ENCODE measurements around the gene CCDC24.

DNA sequence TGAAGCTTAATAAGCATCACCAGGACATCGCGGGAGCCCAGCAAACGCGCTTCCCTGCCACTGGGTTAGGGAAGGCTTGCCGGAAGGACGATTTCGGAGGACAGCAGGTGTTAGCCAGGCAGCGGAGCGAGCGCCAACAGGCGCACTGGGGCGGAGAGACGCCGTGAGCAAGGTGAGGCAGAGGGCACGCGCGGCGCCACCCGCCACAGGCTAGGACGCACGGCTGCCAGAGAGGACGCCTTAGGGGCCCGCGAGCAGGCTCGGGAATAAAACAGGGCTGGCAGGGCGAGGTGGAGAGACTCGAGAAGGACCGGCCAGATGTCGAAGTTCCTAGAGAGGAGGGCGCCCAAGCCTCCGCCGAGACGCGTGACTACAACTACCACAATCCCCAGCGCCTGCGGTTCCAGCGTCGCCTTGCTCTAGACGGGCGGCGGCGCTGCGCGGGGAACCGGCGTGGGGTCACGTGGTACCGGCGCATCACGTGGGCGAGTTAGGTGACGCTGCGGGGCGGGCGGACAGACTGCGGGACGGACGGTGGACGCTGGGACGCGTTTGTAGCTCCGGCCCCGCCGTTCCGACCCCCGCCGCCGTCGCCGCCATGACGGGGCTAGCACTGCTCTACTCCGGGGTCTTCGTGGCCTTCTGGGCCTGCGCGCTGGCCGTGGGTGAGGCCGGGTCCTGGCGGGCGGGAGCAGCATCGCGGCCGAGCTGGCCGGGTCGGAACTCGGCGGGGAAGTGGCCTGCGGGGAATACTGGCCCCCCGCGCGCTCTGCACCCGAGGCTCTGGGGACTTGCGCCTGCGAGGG, 16.8 kb upstream of the CCDC24 start, which contains the start of gene ATP6V0B:
- TF ChIP-seq EZH2 (optimal IDR thresholded peaks at IDR 0.05; ENCODE audit: low read depth, low read length) (no peak), EZH2phosphoT487 (IDR thresholded peaks at IDR 0.05; ENCODE audit: low read length) (no peak)
- TF ChIP-seq, protein P1, sequence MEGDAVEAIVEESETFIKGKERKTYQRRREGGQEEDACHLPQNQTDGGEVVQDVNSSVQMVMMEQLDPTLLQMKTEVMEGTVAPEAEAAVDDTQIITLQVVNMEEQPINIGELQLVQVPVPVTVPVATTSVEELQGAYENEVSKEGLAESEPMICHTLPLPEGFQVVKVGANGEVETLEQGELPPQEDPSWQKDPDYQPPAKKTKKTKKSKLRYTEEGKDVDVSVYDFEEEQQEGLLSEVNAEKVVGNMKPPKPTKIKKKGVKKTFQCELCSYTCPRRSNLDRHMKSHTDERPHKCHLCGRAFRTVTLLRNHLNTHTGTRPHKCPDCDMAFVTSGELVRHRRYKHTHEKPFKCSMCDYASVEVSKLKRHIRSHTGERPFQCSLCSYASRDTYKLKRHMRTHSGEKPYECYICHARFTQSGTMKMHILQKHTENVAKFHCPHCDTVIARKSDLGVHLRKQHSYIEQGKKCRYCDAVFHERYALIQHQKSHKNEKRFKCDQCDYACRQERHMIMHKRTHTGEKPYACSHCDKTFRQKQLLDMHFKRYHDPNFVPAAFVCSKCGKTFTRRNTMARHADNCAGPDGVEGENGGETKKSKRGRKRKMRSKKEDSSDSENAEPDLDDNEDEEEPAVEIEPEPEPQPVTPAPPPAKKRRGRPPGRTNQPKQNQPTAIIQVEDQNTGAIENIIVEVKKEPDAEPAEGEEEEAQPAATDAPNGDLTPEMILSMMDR (IDR thresholded peaks at IDR 0.05; ENCODE audit: low read length): 0 out of 2 replicates have a peak, but pooled peaks have one; percentile 6

Measured in MM.1S (cell line).